Measurements from ENCODE around the gene OR10H1.

- TF ChIP-seq CTCF (tag by site-specific recombination; IDR thresholded peaks at IDR 0.05) (no peak), ZBTB49 (tag by site-specific recombination; IDR thresholded peaks at IDR 0.05; ENCODE audit: low read depth) (no peak), ZNF423 (tag by site-specific recombination; IDR thresholded peaks at IDR 0.05) (no peak), ZNF146 (tag by site-specific recombination; IDR thresholded peaks at IDR 0.05) (no peak), ZNF23 (tag by site-specific recombination; IDR thresholded peaks at IDR 0.05; ENCODE audit: borderline replicate concordance) (no peak), ZNF239 (tag by site-specific recombination; IDR thresholded peaks at IDR 0.05) (no peak), TRIM28 (IDR thresholded peaks at IDR 0.05; ENCODE audit: borderline replicate concordance, low read length) (no peak), REST (tag by site-specific recombination; IDR thresholded peaks at IDR 0.05) (no peak), ZNF37A (tag by site-specific recombination; IDR thresholded peaks at IDR 0.05) (no peak), ZBTB7A (tag by site-specific recombination; IDR thresholded peaks at IDR 0.05; ENCODE audit: low read depth) (no peak)
Observed at GRCh38 chr19:15776264-15776663, 39.2 kb downstream of the OR10H1 start.
